ENCODE data around the gene GHR.

- TF ChIP-seq CTCF (IDR thresholded peaks at IDR 0.05; ENCODE audit: low read depth, low read length), result no peak
- TF ChIP-seq MYC (IDR thresholded peaks at IDR 0.05; ENCODE audit: low read depth, low read length), result no peak
- no peak for TF ChIP-seq POLR2A (IDR thresholded peaks at IDR 0.05; ENCODE audit: extremely low read depth, insufficient read length)
- no peak for TF ChIP-seq MAX (IDR thresholded peaks at IDR 0.05; ENCODE audit: low read depth, low read length)
Observed at GRCh38 chr5:42634575-42634974, 211.3 kb downstream of the GHR start.

Measured in NB4 (cell line).